ENCODE data around the gene C4B.
A peak's percentile ranks its signal among the peaks of the same experiment; 100 is the strongest.
"Not testable (repeated sequence)": the region's sequence is repeated elsewhere in the genome, so short reads cannot be mapped to it uniquely, and the experiment has no call there.

C4B gene

GRCh38 chr6:32045811-32046449 is 31.3 kb downstream of the C4B start:
- no peak overlapping the region for H3K27ac ChIP-seq
- TF ChIP-seq CTCF (IDR thresholded peaks at IDR 0.05) (no peak), ZFX (IDR thresholded peaks at IDR 0.05; ENCODE audit: borderline replicate concordance) (no peak)

- H3K27ac ChIP-seq = no peak overlapping the region
- no peak for TF ChIP-seq CTCF (IDR thresholded peaks at IDR 0.05)
These were observed 32.0 kb downstream of the C4B start for GRCh38 chr6:32046450-32047083.

GRCh38 chr6:32047084-32047478 is 32.5 kb downstream of the C4B start:
- TF ChIP-seq CTCF (IDR thresholded peaks at IDR 0.05) (no peak), ZFX (IDR thresholded peaks at IDR 0.05; ENCODE audit: borderline replicate concordance) (no peak)
- no peak overlapping the region for H3K27ac ChIP-seq

- H3K27ac ChIP-seq = no peak overlapping the region
- TF ChIP-seq CTCF (IDR thresholded peaks at IDR 0.05) (no peak), ZFX (IDR thresholded peaks at IDR 0.05; ENCODE audit: borderline replicate concordance) (no peak)
These were observed 32.9 kb downstream of the C4B start for GRCh38 chr6:32047539-32047854.

GRCh38 chr6:32047855-32048766 is 33.5 kb downstream of the C4B start:
- TF ChIP-seq ZFX (IDR thresholded peaks at IDR 0.05; ENCODE audit: borderline replicate concordance) (no peak), CTCF (IDR thresholded peaks at IDR 0.05) (peak; percentile 93)
- H3K27ac ChIP-seq = no peak overlapping the region

- not testable (repeated sequence) for H3K27ac ChIP-seq
These were observed 34.6 kb downstream of the C4B start for GRCh38 chr6:32049149-32049548.

GRCh38 chr6:32049736-32050135 is 35.1 kb downstream of the C4B start:
- not testable (repeated sequence) for H3K27ac ChIP-seq

- no peak overlapping the region for H3K27ac ChIP-seq
- no peak for TF ChIP-seq CTCF (IDR thresholded peaks at IDR 0.05)
These were observed 36.0 kb downstream of the C4B start for GRCh38 chr6:32050562-32050961.

- not testable (repeated sequence) for H3K27ac ChIP-seq
These were observed 38.0 kb downstream of the C4B start for GRCh38 chr6:32052626-32053025.

- H3K27ac ChIP-seq = not testable (repeated sequence)
These were observed 38.7 kb downstream of the C4B start for GRCh38 chr6:32053314-32053713.

GRCh38 chr6:32055756-32056155 is 41.2 kb downstream of the C4B start:
- not testable (repeated sequence) for H3K27ac ChIP-seq

All from 22Rv1 (cell line).